ENCODE measurements around the gene LRSAM1.
A peak's percentile ranks its signal among the peaks of the same experiment; 100 is the strongest.

The LRSAM1 gene

DNA sequence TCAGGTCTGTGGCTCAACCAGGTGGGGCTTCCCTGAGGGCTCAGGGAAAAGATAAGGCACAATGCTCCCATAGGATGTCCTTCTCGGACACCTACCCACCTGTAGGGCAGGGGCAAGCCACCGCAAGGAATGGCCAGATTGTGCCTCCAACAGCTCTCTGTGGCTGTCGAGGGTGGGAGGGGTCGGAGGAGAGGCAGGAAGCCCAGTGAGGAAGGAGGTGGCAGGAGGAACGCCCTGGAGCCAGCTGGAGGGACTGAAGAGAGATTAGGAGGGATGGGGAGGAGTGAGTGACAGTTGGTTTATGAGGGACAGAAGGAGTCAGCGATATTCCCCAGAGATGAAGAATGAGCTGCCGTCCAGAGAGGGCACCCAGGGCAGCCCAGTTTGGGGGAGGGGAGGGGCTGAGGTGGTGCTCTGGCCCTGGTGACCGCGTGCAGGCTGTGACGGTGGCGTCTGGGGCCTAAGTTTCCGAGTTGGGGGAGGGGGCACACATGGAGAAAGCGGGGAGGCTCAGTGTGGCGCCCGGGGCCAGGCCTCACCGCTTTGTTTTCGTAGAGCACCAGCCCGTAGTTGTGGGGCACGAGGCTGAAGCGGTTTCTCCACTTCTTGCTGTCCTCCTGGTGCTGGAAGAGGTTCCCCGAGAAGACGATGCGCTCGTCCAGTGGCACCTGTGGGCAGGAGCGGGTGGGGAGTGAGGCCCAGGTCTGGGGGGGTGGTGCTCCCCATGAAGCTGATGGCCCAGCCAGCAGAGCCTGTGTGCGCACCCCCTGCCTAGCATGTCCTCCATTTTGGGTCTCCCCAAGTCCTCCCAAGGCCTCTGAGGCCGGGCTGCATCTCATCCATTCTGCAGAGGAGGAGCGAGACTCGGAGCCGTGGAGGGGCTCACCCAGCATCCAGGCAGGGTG, 75.6 kb downstream of the LRSAM1 start:
- peaks cover 20% of the 10 kb centered on the region for H3K9me3 ChIP-seq
- peaks cover 44% of the 10 kb centered on the region for H3K36me3 ChIP-seq (replicated peaks)
- in situ Hi-C loops (cut with MboI; ENCODE audit: low sequenced_read_pairs), result no loop called here

DNA sequence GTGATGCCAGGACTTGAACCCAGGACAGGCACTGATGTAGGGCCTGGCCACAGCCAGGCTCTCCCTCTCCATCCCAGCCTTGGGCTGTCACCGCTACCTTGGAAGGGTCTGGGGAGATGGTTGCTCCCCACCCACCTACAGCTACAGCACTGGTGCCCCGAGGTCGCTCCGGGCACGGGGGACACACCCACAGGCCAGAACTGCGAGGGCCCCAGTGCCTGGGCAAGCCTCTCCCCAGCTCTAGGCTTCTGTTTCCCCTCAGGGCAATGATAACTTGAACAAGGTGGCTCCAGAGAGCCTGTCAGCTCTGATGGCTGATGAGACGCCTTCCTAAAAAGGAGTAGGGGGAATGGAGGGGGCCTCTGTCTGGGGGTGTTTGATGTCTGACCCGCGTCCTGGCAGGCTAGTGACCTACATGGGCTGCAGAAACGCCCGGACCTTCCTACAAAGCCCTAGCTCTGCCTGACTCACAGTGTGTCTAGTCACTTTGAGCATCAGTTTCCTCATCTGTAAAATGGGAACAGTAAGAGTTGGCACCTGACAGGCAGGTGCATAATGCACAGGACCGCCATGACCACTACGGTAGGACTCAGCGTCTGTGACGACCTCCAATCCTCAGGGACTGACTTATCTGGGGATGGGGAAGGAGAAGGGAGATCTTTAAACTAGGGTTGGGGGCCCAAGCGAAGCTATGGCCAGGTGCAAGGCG, 76.4 kb downstream of the LRSAM1 start:
- no peak for DNase-seq (ENCODE audit: low spot score in 2 of 2)
- H3K9me3 ChIP-seq, result peaks cover 20% of the 10 kb centered on the region
- H3K4me3 ChIP-seq, result no peak overlapping the region
- in situ Hi-C loops (cut with MboI; ENCODE audit: low sequenced_read_pairs), result no loop called here
- H3K4me1 ChIP-seq, result peaks cover 3% of the 10 kb centered on the region; the same call in 1 of the 2 replicates
- H3K27me3 ChIP-seq (ENCODE audit: low read depth), result no peaks in the 10 kb centered on the region
- peaks cover 41% of the 10 kb centered on the region for H3K36me3 ChIP-seq (replicated peaks)

More for the DNA sequence above, 75.6 kb downstream of the LRSAM1 start:
- no peak overlapping the region for H3K4me3 ChIP-seq
- no peak for DNase-seq (ENCODE audit: low spot score in 2 of 2)
- no peaks in the 10 kb centered on the region for H3K27me3 ChIP-seq (ENCODE audit: low read depth)
- peaks cover 3% of the 10 kb centered on the region; the same call in 1 of the 2 replicates for H3K4me1 ChIP-seq

DNA sequence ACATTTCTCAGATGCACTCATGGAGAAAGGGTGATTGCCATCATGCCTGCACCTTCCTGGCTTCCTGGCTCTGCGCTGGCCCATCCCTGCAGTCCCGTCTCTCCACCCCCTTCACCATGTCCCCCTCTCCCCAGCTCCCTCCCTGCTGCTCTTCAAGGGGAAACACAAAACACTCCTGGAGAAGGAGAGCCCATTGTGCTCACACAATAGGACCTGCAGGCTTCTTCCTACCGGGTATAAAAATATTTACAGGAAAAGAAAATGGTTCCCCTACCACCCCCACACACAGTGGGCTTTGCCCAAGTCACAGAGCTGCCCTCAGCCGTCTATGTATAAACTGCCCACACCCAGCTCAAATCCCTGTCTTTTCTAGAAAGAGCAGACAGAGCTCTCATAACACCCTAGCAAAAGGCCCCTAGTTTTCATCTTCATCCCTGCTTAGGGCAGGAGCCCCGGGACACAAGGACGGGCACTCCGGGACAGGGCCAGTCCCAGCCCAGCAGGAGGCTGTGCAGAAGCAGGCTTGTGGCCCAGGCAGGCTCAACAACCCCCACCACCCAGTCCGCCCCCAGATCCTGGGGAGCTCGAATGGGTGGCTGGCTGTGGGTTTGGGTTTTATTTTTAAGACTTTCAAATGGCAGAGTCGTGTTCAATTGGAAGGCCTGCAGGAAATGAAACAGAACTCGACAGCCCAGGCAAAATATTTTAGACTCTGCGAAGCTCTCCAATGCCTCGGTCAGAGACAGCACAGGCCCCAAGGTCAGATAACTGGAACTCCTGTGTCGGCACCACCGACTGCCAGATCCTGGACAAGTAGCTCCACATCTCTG, 77.3 kb downstream of the LRSAM1 start:
- in situ Hi-C loops (cut with MboI; ENCODE audit: low sequenced_read_pairs), result no loop called here
- Histone ChIP-seq H3K4me1 (peaks cover 3% of the 10 kb centered on the region; the same call in 1 of the 2 replicates), H3K36me3 (replicated peaks) (peaks cover 35% of the 10 kb centered on the region), H3K9me3 (peaks cover 15% of the 10 kb centered on the region), H3K27me3 (ENCODE audit: low read depth) (no peaks in the 10 kb centered on the region), H3K4me3 (no peak overlapping the region)
- peak; percentile 13 to 27 for DNase-seq (ENCODE audit: low spot score in 2 of 2)

DNA sequence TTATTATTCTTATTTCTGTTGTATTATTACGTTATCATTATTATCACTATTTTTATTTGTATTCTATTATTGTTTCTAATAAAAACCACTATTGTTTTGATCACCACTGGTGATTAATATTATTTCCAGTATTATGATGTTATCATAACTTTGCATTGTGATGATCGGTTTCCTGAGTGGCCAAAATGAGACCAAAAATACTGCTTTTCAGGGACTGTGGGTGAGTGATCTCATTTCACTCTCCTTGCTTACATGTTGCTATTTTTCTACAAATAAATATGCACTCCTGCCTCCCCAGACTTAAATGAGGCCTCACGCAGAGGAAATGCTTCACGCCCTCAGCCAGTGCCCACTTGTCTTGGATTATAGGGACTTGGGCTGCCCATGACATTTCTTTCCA, 78.4 kb downstream of the LRSAM1 start:
- in situ Hi-C loops (cut with MboI; ENCODE audit: low sequenced_read_pairs), result no loop called here
- Histone ChIP-seq H3K9me3 (peaks cover 10% of the 10 kb centered on the region), H3K36me3 (replicated peaks) (peaks cover 24% of the 10 kb centered on the region), H3K27me3 (ENCODE audit: low read depth) (no peaks in the 10 kb centered on the region), H3K4me1 (peaks cover 3% of the 10 kb centered on the region; the same call in 1 of the 2 replicates), H3K4me3 (no peak overlapping the region)
- DNase-seq (ENCODE audit: low spot score in 2 of 2), result no peak

DNA sequence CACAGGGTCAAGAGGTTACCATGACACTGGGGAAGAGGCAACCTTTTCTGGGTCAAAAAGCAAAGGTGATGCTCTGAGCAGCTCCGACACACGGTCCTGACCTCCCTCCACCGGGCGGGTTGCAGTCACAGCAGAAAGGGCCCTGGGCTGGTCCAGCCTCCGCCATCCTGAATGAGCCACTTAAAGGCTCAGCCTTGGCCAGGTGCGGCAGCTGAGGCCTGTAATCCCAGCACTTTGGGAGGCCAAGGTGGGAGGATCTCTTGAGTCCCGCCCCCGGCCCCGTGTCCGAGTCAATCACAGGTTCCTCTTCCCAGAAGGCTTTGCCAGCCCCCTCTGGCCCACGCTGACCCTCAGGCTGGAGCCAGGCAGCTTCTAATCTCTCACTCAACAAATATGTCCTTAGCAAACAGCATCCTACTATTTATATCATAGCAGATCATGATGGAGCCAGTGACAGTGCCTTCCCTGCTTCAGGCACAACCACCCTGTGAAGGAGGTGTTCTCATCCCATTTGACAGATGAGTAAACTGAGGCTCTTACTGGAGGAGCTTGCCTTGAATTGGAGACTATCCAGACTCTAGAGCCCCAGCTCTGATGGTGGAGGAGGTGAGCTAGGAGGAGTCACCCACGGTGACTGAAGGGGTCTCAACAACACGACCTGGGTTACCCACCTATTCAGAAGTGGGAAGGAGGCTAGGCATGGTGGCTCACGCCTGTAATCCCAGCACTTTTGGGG, 79.1 kb downstream of the LRSAM1 start:
- H3K4me1 ChIP-seq, result peaks cover 3% of the 10 kb centered on the region; the same call in 1 of the 2 replicates
- no peak for DNase-seq (ENCODE audit: low spot score in 2 of 2)
- peaks cover 6% of the 10 kb centered on the region for H3K9me3 ChIP-seq
- H3K36me3 ChIP-seq (replicated peaks), result peaks cover 17% of the 10 kb centered on the region
- no peaks in the 10 kb centered on the region for H3K27me3 ChIP-seq (ENCODE audit: low read depth)
- no peak overlapping the region for H3K4me3 ChIP-seq
- in situ Hi-C loops (cut with MboI; ENCODE audit: low sequenced_read_pairs), result no loop called here

DNA sequence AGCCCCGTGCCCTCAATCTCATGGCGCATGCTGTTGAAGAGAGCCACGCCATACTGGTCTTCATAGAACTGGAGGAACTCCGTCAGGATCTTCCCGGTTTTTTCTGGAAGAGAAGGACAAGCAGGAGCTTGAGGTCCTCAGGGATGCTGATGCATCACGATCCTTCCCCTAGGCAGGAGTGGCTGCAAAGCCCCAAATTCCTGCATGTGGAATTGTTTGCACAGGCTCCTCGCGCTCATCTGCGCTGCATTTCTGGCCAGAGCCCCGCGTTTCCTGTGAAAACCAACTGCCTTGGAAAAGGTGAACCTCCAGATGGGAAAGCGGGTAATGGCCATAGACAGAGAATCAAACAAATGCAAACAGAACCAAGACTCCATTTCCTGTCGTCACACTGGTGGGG, 80.4 kb downstream of the LRSAM1 start:
- Histone ChIP-seq H3K4me3 (no peak overlapping the region), H3K4me1 (peaks cover 3% of the 10 kb centered on the region; the same call in 1 of the 2 replicates), H3K27me3 (ENCODE audit: low read depth) (no peaks in the 10 kb centered on the region), H3K9me3 (no peaks in the 10 kb centered on the region), H3K36me3 (replicated peaks) (peaks cover 7% of the 10 kb centered on the region; the same call in 1 of the 2 replicates)
- in situ Hi-C loops (cut with MboI; ENCODE audit: low sequenced_read_pairs), result no loop called here
- no peak for DNase-seq (ENCODE audit: low spot score in 2 of 2)

DNA sequence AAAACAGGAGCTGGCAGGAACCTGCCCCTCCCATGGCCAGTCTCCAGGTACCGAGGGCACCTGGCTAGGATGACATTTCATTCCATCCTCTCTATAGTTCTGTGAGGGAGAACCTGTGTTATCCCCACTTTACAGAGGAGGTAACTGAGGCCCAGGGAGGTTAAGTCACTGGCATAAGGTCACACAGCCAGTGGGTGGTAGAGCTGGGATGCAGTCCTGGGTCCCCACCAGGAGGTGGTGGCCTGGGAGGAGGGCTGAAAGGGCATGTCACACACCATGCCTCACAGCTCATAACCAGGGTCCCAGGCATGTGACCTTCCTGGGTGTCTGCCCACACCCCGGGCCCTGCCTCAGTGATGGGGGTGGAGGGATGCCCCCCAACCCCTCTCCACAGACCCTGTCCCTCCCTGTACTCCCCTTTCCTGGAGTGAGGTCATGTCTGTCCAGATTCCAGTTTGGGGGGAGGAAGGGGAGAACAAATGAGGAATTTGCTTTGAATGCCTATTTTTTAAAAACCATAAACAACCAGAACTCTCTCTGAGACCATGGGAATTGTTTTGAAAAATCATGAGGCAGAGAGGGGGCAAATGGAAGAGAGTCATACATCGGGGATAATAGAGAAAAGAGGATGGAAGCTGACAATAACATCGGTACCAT, 83.1 kb downstream of the LRSAM1 start:
- no peaks in the 10 kb centered on the region for H3K9me3 ChIP-seq
- H3K4me1 ChIP-seq, result no peaks in the 10 kb centered on the region
- no peak for DNase-seq (ENCODE audit: low spot score in 2 of 2)
- H3K27me3 ChIP-seq (ENCODE audit: low read depth), result no peaks in the 10 kb centered on the region
- no peak overlapping the region for H3K4me3 ChIP-seq
- in situ Hi-C loops (cut with MboI; ENCODE audit: low sequenced_read_pairs), result no loop called here
- H3K36me3 ChIP-seq (replicated peaks), result no peaks in the 10 kb centered on the region

DNA sequence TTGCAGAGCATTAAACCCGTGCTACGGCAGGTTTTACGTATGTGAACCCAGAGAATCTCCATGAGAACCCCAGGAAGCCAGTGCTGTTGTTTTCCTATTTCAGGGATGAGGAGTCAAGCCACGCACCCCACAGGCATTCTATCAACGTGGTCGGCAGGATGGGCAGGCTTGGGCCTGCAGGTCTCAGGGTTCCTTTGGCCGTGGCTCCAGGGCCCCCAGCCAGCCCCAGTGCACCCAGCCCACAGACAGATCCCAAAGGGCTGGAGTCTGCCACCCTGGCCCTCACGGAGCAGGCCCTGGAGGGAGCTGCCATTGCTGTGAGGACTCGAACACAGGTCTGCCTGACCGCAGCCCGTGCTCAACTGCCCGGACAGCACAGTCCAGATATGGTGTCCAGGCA, 83.6 kb downstream of the LRSAM1 start:
- H3K4me1 ChIP-seq, result no peaks in the 10 kb centered on the region
- DNase-seq (ENCODE audit: low spot score in 2 of 2), result no peak
- H3K27me3 ChIP-seq (ENCODE audit: low read depth), result no peaks in the 10 kb centered on the region
- no peaks in the 10 kb centered on the region for H3K9me3 ChIP-seq
- no peaks in the 10 kb centered on the region for H3K36me3 ChIP-seq (replicated peaks)
- in situ Hi-C loops (cut with MboI; ENCODE audit: low sequenced_read_pairs), result no loop called here
- no peak overlapping the region for H3K4me3 ChIP-seq

DNA sequence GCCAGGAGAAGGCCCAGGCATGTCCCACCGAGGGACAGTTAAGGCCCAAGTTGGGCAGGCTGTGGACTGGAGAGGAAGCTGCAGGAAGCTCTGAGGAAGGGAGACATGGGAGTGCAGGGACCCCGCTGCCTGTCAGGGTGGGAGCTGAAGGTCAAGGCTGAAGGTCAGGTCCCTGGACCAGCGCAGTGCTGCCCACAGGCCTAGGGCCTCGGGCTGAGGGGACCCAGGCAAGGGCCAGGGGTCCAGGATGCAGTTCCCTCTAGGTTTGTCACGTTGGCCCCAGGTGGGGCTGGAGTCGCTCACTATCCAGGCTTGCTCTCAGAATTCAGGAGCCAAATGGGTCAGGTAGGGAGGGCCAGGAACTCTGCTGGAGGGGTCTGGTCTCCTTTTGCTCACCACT, 84.1 kb downstream of the LRSAM1 start:
- in situ Hi-C loops (cut with MboI; ENCODE audit: low sequenced_read_pairs), result no loop called here
- Histone ChIP-seq H3K36me3 (replicated peaks) (no peaks in the 10 kb centered on the region), H3K4me3 (no peak overlapping the region), H3K9me3 (no peaks in the 10 kb centered on the region), H3K4me1 (no peaks in the 10 kb centered on the region), H3K27me3 (ENCODE audit: low read depth) (no peaks in the 10 kb centered on the region)
- DNase-seq (ENCODE audit: low spot score in 2 of 2), result no peak

DNA sequence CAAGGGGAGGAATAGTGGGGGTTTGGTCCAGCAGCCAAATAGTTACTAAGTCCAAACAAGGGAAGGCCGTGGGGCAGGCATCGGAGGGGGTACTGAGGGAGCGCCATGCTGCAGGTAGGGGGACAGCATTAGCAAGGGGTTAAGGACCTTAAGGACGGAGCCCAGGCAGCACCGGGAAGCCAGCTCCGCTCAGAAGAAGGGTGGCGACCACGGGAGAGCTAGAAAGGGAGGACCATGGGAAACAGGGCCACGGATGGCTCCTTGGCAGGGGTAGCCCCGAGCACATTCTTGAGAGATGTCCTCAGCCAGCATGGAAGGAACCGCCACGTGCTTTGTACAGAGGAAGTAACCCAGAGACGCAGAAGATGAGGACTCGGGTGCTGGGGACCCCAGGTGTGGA, 84.5 kb downstream of the LRSAM1 start:
- H3K27me3 ChIP-seq (ENCODE audit: low read depth), result no peaks in the 10 kb centered on the region
- H3K4me3 ChIP-seq, result no peak overlapping the region
- no peaks in the 10 kb centered on the region for H3K9me3 ChIP-seq
- no peaks in the 10 kb centered on the region for H3K4me1 ChIP-seq
- in situ Hi-C loops (cut with MboI; ENCODE audit: low sequenced_read_pairs), result no loop called here
- no peaks in the 10 kb centered on the region for H3K36me3 ChIP-seq (replicated peaks)
- DNase-seq (ENCODE audit: low spot score in 2 of 2), result no peak

DNA sequence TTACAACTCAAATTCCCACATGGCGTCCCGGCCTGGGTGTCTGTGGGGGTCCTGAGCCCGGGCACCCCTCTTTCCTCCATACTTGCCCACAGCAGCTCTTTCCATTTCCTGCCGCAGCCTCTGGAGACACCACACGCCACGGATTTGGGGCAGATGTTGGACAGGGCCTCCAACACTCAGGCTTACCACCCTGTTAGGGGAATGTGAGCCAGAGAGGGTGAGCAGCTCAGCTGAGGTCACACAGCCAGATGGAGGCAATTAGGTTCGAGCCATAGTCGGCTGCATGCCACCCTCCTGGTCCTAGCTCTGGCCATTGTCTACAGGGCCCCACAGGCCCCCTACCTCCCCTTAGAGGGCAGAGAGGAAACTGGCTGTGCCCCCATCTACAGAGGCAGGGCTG, 85.2 kb downstream of the LRSAM1 start:
- Histone ChIP-seq H3K4me1 (no peaks in the 10 kb centered on the region), H3K9me3 (no peaks in the 10 kb centered on the region), H3K4me3 (no peak overlapping the region), H3K36me3 (replicated peaks) (no peaks in the 10 kb centered on the region), H3K27me3 (ENCODE audit: low read depth) (no peaks in the 10 kb centered on the region)
- no peak for DNase-seq (ENCODE audit: low spot score in 2 of 2)
- in situ Hi-C loops (cut with MboI; ENCODE audit: low sequenced_read_pairs), result no loop called here

DNA sequence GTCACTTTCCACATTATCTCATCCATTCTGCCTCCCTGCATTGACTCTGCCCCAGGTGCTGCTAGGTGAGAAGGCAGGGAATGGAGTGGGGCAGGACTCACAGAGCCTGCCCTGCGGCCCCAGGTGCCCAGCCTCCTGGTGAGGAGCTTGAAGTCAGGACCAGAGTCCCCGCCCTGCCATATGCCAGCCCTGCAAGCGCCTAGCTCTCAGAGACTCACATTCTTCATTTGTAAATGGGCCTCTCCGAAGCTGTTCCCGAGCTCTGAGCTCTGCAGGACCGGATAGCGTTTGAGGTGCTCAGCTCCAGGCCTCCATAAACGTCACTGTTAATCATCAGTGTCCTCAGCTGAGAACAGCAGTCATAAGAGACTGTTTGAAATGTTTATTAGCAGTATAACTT, 85.7 kb downstream of the LRSAM1 start:
- no peak for DNase-seq (ENCODE audit: low spot score in 2 of 2)
- in situ Hi-C loops (cut with MboI; ENCODE audit: low sequenced_read_pairs), result no loop called here

DNA sequence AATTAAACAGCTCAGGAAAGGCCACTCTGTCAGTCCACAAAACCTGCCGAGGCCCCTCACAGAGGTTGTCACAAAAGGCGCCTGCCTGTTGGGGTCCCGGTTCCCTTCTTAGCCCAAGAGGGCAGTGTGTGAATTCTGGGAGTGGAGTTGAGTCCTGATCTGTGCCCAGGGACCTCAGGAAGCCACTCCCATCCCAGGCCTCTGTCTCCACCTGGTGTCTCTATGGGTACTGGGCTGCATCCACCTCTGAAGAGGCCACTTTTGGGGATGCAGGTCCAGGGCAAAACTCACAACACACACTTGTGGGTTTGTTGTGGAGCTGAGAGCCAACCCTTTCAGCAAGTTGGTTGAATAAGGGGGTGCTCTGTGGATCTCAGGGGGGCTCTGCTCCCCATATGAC, 86.5 kb downstream of the LRSAM1 start:
- Histone ChIP-seq H3K27me3 (ENCODE audit: low read depth) (no peaks in the 10 kb centered on the region), H3K4me1 (no peaks in the 10 kb centered on the region), H3K9me3 (no peaks in the 10 kb centered on the region), H3K36me3 (replicated peaks) (no peaks in the 10 kb centered on the region), H3K4me3 (no peak overlapping the region)
- DNase-seq (ENCODE audit: low spot score in 2 of 2), result no peak
- in situ Hi-C loops (cut with MboI; ENCODE audit: low sequenced_read_pairs), result no loop called here

More for the DNA sequence above, 85.7 kb downstream of the LRSAM1 start:
- no peaks in the 10 kb centered on the region for H3K27me3 ChIP-seq (ENCODE audit: low read depth)
- no peaks in the 10 kb centered on the region for H3K4me1 ChIP-seq
- no peaks in the 10 kb centered on the region for H3K36me3 ChIP-seq (replicated peaks)
- no peak overlapping the region for H3K4me3 ChIP-seq
- no peaks in the 10 kb centered on the region for H3K9me3 ChIP-seq
